ENCODE measurements around the gene DTX2.
"Not testable (repeated sequence)": the region's sequence is repeated elsewhere in the genome, so short reads cannot be mapped to it uniquely, and the experiment has no call there.

Gene DTX2

GRCh38 chr7:76502836-76503235, 41.3 kb downstream of the DTX2 start:
- not testable (repeated sequence) for DNase-seq (ENCODE audit: low read depth in 2 of 2); H3K4me3 ChIP-seq (replicated peaks in 1 of 2; ENCODE audit: low read depth in 2 of 2, low read length in 2 of 2)

- H3K4me3 ChIP-seq (replicated peaks in 1 of 2; ENCODE audit: low read depth in 2 of 2, low read length in 2 of 2); DNase-seq (ENCODE audit: low read depth in 2 of 2): not testable (repeated sequence)
These were observed 41.7 kb downstream of the DTX2 start for GRCh38 chr7:76503244-76503643.

GRCh38 chr7:76504351-76505167, 43.0 kb downstream of the DTX2 start:
- not testable (repeated sequence) for H3K4me3 ChIP-seq (replicated peaks in 1 of 2; ENCODE audit: low read depth in 2 of 2, low read length in 2 of 2); DNase-seq (ENCODE audit: low read depth in 2 of 2)

GRCh38 chr7:76505168-76506080, 43.9 kb downstream of the DTX2 start:
- H3K4me3 ChIP-seq (replicated peaks in 1 of 2; ENCODE audit: low read depth in 2 of 2, low read length in 2 of 2), result no peak overlapping the region
- no peak for DNase-seq (ENCODE audit: low read depth in 2 of 2)
- TF ChIP-seq CTCF (IDR thresholded peaks at IDR 0.05; ENCODE audit: low read depth, low read length), result no peak

- no peak for DNase-seq (ENCODE audit: low read depth in 2 of 2)
- TF ChIP-seq CTCF (IDR thresholded peaks at IDR 0.05; ENCODE audit: low read depth, low read length), result no peak
- H3K4me3 ChIP-seq (replicated peaks in 1 of 2; ENCODE audit: low read depth in 2 of 2, low read length in 2 of 2), result no peak overlapping the region
These were observed 44.6 kb downstream of the DTX2 start for GRCh38 chr7:76506081-76506440.

- not testable (repeated sequence) for DNase-seq (ENCODE audit: low read depth in 2 of 2)
These were observed 45.1 kb downstream of the DTX2 start for GRCh38 chr7:76506643-76507042.

GRCh38 chr7:76507723-76508406, 46.4 kb downstream of the DTX2 start:
- DNase-seq (ENCODE audit: low read depth in 2 of 2), result peak in 1 of 2 donors; percentile 44
- H3K4me3 ChIP-seq (replicated peaks in 1 of 2; ENCODE audit: low read depth in 2 of 2, low read length in 2 of 2), result no peak overlapping the region
- no peak for TF ChIP-seq CTCF (IDR thresholded peaks at IDR 0.05; ENCODE audit: low read depth, low read length)

More at GRCh38 chr7:76506643-76507042, 45.1 kb downstream of the DTX2 start:
- H3K4me3 ChIP-seq (replicated peaks in 1 of 2; ENCODE audit: low read depth in 2 of 2, low read length in 2 of 2), result not testable (repeated sequence)

GRCh38 chr7:76509931-76510877, 48.7 kb downstream of the DTX2 start, which contains the start of gene UPK3B:
Gene UPK3B, plus strand, starts transcription at chr7:76510552. Its CDS starts 101 bp downstream, at chr7:76510653.
- no peak for TF ChIP-seq CTCF (IDR thresholded peaks at IDR 0.05; ENCODE audit: low read depth, low read length)
- no peak within 1 kb of the TSS for H3K4me3 ChIP-seq (replicated peaks in 1 of 2; ENCODE audit: low read depth in 2 of 2, low read length in 2 of 2)
- no peak for DNase-seq (ENCODE audit: low read depth in 2 of 2)

GRCh38 chr7:76511200-76511910, 49.8 kb downstream of the DTX2 start:
- DNase-seq (ENCODE audit: low read depth in 2 of 2); H3K4me3 ChIP-seq (replicated peaks in 1 of 2; ENCODE audit: low read depth in 2 of 2, low read length in 2 of 2): not testable (repeated sequence)

- not testable (repeated sequence) for DNase-seq (ENCODE audit: low read depth in 2 of 2); H3K4me3 ChIP-seq (replicated peaks in 1 of 2; ENCODE audit: low read depth in 2 of 2, low read length in 2 of 2)
These were observed 50.7 kb downstream of the DTX2 start for GRCh38 chr7:76511911-76512885.
